ENCODE results near the gene ARL10. TPM values are rescaled to one million over a fixed set of nuclear protein-coding genes. Genes with fewer than 3 reads are reported as not detected.

The ARL10 gene
- total RNA-seq, 1 donor from 2014 or later = 4.2 TPM

DNA sequence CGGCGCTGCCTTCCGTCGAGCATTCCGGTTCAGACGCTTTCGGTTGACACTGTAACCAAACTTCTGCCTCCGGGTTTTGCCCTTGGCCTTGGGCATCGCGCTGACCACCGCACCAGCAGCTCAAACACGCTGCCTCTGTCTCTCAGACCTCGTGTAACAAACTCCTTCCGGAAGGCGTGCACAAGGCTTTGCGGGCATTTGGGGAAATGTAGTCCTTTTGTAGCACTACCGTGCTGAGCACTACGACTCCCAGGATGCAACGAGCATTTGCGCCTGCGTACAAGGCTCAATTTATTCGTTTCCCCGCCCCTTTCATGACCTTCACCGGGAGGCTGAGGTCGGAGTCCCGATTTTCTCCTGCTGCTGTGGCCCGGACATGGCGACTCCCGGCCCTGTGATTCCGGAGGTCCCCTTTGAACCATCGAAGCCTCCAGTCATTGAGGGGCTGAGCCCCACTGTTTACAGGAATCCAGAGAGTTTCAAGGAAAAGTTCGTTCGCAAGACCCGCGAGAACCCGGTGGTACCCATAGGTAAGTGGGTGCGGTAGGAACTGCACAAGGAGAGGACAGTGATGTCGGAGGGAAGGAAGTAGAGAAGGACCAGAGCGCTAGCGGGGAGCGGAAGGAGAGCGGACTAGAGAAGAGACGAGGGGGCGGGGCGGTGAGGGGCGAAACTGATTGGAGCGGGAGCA lies 23.3 kb downstream of the ARL10 start, which contains the start of the genes HIGD2A and NOP16:
Gene HIGD2A (plus strand): TSS at position 308 of the 691 bp plus-strand sequence. CDS start 69 bp downstream, at position 377.
Gene NOP16 (minus strand): TSS at position 155 of the 691 bp plus-strand sequence. CDS start 59 bp downstream, at position 96.
- H3K27me3 ChIP-seq (ENCODE audit: control insufficient read depth, insufficient read depth, low read length) = no peaks in the 10 kb centered on the region
- peak within 1 kb of the TSS; percentile 93 for H3K4me3 ChIP-seq (ENCODE audit: low read depth, low read length)
- peak; percentile 97 for DNase-seq (ENCODE audit: low read depth)
- H3K36me3 ChIP-seq (ENCODE audit: control insufficient read depth, insufficient read depth, low read length) = peaks cover 26% of the 10 kb centered on the region
- TF ChIP-seq, protein P1, sequence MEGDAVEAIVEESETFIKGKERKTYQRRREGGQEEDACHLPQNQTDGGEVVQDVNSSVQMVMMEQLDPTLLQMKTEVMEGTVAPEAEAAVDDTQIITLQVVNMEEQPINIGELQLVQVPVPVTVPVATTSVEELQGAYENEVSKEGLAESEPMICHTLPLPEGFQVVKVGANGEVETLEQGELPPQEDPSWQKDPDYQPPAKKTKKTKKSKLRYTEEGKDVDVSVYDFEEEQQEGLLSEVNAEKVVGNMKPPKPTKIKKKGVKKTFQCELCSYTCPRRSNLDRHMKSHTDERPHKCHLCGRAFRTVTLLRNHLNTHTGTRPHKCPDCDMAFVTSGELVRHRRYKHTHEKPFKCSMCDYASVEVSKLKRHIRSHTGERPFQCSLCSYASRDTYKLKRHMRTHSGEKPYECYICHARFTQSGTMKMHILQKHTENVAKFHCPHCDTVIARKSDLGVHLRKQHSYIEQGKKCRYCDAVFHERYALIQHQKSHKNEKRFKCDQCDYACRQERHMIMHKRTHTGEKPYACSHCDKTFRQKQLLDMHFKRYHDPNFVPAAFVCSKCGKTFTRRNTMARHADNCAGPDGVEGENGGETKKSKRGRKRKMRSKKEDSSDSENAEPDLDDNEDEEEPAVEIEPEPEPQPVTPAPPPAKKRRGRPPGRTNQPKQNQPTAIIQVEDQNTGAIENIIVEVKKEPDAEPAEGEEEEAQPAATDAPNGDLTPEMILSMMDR (IDR thresholded peaks at IDR 0.05; ENCODE audit: insufficient read depth, low read length, severe bottlenecking) = no peak
- FAIRE-seq = peak; percentile 82

DNA sequence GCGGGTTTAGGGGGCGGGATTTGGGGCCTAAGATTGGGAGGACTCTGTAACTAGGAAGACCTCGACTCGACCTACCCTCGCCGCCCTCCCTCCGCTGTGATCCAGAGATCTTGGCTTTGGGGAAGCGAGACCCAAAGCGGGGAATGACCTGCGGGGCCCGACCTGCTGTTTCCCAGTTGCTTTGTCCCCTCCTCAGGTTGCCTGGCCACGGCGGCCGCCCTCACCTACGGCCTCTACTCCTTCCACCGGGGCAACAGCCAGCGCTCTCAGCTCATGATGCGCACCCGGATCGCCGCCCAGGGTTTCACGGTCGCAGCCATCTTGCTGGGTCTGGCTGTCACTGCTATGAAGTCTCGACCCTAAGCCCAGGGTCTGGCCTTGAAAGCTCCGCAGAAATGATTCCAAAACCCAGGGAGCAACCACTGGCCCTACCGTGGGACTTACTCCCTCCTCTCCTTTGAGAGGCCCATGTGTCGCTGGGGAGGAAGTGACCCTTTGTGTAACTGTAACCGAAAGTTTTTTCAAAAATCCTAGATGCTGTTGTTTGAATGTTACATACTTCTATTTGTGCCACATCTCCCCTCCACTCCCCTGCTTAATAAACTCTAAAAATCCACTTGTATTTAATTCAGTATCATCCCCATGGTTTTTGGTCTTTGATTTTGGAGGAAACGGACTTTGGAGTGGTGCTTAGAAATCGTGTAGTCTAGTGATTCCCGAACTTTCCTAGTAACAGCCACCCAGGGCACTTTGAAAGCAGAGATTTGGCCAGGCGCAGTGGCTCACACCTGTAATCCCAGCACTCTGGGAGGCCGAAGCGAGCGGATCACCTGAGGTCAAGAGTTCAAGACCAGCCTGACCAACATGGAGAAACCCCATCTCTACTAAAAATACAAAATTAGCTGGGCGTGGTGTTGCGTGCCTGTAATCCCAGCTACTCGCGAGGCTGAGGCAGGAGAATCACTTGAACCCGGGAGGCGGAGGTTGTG lies 24.1 kb downstream of the ARL10 start:
- Histone ChIP-seq H3K4me3 (ENCODE audit: low read depth, low read length) (peak overlapping the region; percentile 93), H3K27me3 (ENCODE audit: control insufficient read depth, insufficient read depth, low read length) (no peaks in the 10 kb centered on the region), H3K36me3 (ENCODE audit: control insufficient read depth, insufficient read depth, low read length) (peaks cover 26% of the 10 kb centered on the region)
- DNase-seq (ENCODE audit: low read depth) (peak; percentile 13), FAIRE-seq (no peak)
- TF ChIP-seq, protein P1 (IDR thresholded peaks at IDR 0.05; ENCODE audit: insufficient read depth, low read length, severe bottlenecking) = no peak

DNA sequence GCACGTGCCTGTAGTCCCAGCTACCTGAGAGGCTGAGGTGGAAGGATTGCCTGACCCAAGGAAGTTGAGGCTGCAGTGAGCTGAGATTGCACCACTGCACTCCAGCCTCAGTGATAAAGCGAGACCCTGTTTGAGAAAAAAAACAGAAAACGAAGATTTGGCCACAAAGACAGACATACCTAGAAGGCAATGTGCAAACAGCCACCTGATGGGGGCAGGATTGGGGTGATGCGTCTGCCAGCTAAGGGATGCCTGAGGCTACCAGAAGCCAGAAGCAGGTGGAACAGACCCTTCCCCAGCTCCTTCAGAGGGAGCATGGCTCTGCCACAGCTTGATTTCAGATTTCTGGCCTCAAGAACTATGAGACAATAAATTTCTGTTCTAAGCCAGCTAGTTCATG lies 26.2 kb downstream of the ARL10 start:
- FAIRE-seq (no peak), DNase-seq (ENCODE audit: low read depth) (no peak)
- Histone ChIP-seq H3K36me3 (ENCODE audit: control insufficient read depth, insufficient read depth, low read length) (peaks cover 27% of the 10 kb centered on the region), H3K4me3 (ENCODE audit: low read depth, low read length) (no peak overlapping the region), H3K27me3 (ENCODE audit: control insufficient read depth, insufficient read depth, low read length) (no peaks in the 10 kb centered on the region)
- TF ChIP-seq, protein P1 (IDR thresholded peaks at IDR 0.05; ENCODE audit: insufficient read depth, low read length, severe bottlenecking) = no peak

DNA sequence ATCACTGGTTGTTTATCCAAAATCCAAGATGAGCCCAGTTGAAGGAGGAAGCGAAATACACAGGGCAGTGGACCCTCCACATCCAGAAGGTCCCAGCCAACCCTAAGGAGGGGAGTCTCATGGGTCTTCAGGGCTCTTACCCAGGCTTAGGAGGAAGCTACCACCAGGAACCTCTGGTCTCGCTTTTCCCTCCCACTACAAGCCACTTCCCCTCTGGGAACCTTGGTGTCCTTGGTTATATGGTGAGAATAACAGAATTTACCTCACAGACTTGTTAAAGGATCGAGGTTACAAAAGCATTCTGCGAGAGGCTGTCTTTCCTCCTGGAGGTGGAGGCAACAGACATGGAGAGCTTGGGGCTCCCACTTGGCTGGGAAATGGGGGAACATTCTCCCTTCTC lies 26.7 kb downstream of the ARL10 start:
- H3K27me3 ChIP-seq (ENCODE audit: control insufficient read depth, insufficient read depth, low read length) = no peaks in the 10 kb centered on the region
- FAIRE-seq (no peak), DNase-seq (ENCODE audit: low read depth) (no peak)
- H3K36me3 ChIP-seq (ENCODE audit: control insufficient read depth, insufficient read depth, low read length) = peaks cover 26% of the 10 kb centered on the region
- H3K4me3 ChIP-seq (ENCODE audit: low read depth, low read length) = no peak overlapping the region
- TF ChIP-seq, protein P1 (IDR thresholded peaks at IDR 0.05; ENCODE audit: insufficient read depth, low read length, severe bottlenecking) = no peak

DNA sequence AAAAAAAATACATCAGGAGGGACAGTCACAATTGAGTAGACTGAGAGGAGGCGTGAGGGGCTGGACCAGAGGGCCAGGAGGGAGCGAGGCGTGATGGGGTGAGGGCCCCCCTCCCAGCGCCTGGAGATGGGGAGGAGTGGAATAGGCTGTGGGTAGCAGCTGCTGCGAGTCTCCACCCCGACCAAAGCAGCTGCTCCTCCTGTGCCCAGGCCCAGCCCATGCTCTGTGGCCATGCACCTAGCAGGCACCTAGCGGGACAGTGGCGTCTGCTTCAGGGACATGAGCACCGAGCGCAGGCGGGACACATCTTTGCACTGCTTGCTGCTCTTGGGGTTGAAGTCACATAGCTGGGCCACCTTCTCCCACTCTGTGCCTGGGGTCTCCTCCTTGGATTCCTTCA lies 27.2 kb downstream of the ARL10 start:
- no peak for FAIRE-seq

More for the DNA sequence above, 27.2 kb downstream of the ARL10 start:
- no peak for DNase-seq (ENCODE audit: low read depth)
- Histone ChIP-seq H3K36me3 (ENCODE audit: control insufficient read depth, insufficient read depth, low read length) (peaks cover 28% of the 10 kb centered on the region), H3K4me3 (ENCODE audit: low read depth, low read length) (no peak overlapping the region), H3K27me3 (ENCODE audit: control insufficient read depth, insufficient read depth, low read length) (no peaks in the 10 kb centered on the region)
- TF ChIP-seq, protein P1 (IDR thresholded peaks at IDR 0.05; ENCODE audit: insufficient read depth, low read length, severe bottlenecking) = no peak

All from bronchial epithelial cell (primary cell).